Endodermal cell (in vitro differentiated cells): ENCODE data around the gene SUFU. TPM values are rescaled to one million over a fixed set of nuclear protein-coding genes. Genes with fewer than 3 reads are reported as not detected.
A peak's percentile ranks its signal among the peaks of the same experiment; 100 is the strongest.

Source experiments
- DNase-seq: peaks from one replicate; pipeline ENCODE4 v3.0.0-alpha.2; 2017
- H3K27ac ChIP-seq: 2 replicates; pipeline ENCODE4 v1.5.1; 2013; ENCODE audit warnings: mild to moderate bottlenecking, low read depth, low read length, moderate library complexity
- H3K27me3 ChIP-seq: 2 replicates; pipeline ENCODE4 v1.6.1; 2013; ENCODE audit warnings: mild to moderate bottlenecking, low read length, moderate library complexity; ENCODE audit not compliant: insufficient read depth, control insufficient read depth, poor library complexity, severe bottlenecking
- H3K36me3 ChIP-seq: 2 replicates; pipeline ENCODE4 v1.7.0; 2013; ENCODE audit warnings: mild to moderate bottlenecking, low read length, moderate library complexity; ENCODE audit not compliant: control insufficient read depth, insufficient read depth
- H3K4me1 ChIP-seq: one replicate; pipeline ENCODE4 v1.7.0; 2013; ENCODE audit warnings: low read length; ENCODE audit not compliant: control insufficient read depth, insufficient read depth
- H3K4me3 ChIP-seq: 2 replicates; pipeline ENCODE4 v1.5.1; 2013; ENCODE audit warnings: mild to moderate bottlenecking, low read length, moderate library complexity
- H3K9ac ChIP-seq: 2 replicates; pipeline ENCODE4 v1.6.1; 2013; ENCODE audit warnings: mild to moderate bottlenecking, low read length, moderate library complexity; ENCODE audit not compliant: poor library complexity, severe bottlenecking; ENCODE audit errors: extremely low read depth
- H3K9me3 ChIP-seq: 2 replicates; pipeline ENCODE4 v1.6.1; 2013; ENCODE audit warnings: mild to moderate bottlenecking, low read length, moderate library complexity; ENCODE audit not compliant: control insufficient read depth
- H3K27ac Mint-ChIP-seq: 2 replicates; pipeline ENCODE4 v1.8.0; 2020; ENCODE audit warnings: mixed read lengths
- H3K27me3 Mint-ChIP-seq: 2 replicates; pipeline ENCODE4 v1.8.0; 2021; ENCODE audit warnings: mild to moderate bottlenecking, mixed read lengths; ENCODE audit not compliant: insufficient read depth
- H3K36me3 Mint-ChIP-seq: 2 replicates; pipeline ENCODE4 v1.8.0; 2020; ENCODE audit warnings: low read depth, mixed read lengths
- H3K4me1 Mint-ChIP-seq: 2 replicates; pipeline ENCODE4 v1.8.0; 2020; ENCODE audit warnings: mixed read lengths
- H3K4me3 Mint-ChIP-seq: 2 replicates; pipeline ENCODE4 v1.8.0; 2020; ENCODE audit warnings: mild to moderate bottlenecking, moderate library complexity, mixed read lengths
- H3K9me3 Mint-ChIP-seq: 2 replicates; pipeline ENCODE4 v1.8.0; 2020; ENCODE audit warnings: mild to moderate bottlenecking, mixed read lengths
- WGBS, 2 experiments: methylation state at CpG; one replicate each; pipeline versions ENCODE4 v1.1.5 to v1.1.7; 2013; ENCODE audit warnings: missing lambda C conversion rate in 2 of 2, mixed read lengths in 1 of 2; ENCODE audit not compliant: insufficient coverage in 1 of 2, insufficient read length in 1 of 2; 5-methylcytosine and 5-hydroxymethylcytosine counted together
- total RNA-seq, 2 donors: library from RNA; stranded (reverse); fragmentation: NEBNext Ultra II Directional in 1 of 2; extraction: Animal tissue kit (Norgen Biotek cat#: 25700) in 1 of 2; gene quantifications; 2 replicates in 1 of 2; 3 replicates in 1 of 2; pipeline ENCODE4 v1.2.1, GENCODE V29; 2021
- TF ChIP-seq, protein P1 (sequence below): fragments of 200-600 bp; sonication (generic); conservative IDR thresholded peaks from 2 replicates; pipeline ENCODE4 v1.5.0; 2021; ENCODE audit warnings: antibody characterized with exemption, mild to moderate bottlenecking

Gene SUFU
- total RNA-seq, 2 donors from 2014 or later: 19.1 to 20.6 TPM

DNA sequence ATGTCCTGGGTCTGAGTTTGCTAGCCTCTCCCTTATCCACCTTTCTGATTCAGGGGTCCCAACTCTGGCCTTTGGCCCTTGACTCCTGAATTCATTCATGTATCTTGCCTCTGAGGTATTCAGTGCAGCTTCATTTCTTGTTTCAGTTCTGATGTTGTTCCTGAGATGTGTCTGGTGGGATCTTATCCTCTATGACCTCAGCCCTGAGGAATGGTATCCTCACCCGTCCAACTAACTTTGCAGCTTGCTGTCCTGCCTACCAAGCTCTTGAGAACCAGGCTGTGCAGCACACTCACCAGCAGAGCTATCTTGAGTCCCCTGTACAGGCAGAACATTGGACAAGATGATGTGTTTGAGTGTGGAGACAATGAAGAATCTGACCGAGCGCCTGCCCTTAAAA, 13.8 kb downstream of the SUFU start:
- peaks cover 33% of the 10 kb centered on the region for H3K36me3 Mint-ChIP-seq

DNA sequence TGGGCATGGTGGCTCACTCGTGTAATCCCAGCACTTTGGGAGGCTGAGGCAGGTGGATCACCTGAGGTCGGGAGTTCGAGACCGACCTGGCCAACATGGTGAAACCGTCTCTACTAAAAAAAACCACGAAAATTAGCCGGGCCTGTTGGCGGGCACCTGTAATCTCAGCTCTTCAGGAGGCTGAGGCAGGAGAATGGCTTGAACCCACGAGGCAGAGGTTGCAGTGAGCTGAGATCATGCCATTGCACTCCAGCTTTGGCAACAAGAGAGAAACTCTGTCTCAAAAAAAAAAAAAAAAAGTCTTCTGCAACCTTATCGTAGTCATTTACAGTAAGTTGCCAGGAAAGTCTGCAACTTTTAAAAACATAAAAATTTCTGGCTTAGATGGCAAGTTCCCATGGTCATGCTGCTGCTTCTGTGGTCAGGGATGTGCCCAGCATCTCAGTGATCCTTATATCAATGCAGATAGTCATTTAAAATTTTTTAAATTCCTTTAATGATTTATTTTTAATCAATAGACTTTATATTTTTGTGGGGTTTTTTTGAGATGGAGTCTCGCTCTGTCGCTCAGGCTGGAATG, 15.6 kb downstream of the SUFU start:
- H3K4me1 ChIP-seq: no peaks in the 10 kb centered on the region
- H3K27me3 Mint-ChIP-seq: no peaks in the 10 kb centered on the region
- DNase-seq: no peak
- no peak overlapping the region for H3K4me3 Mint-ChIP-seq
- no peak overlapping the region for H3K27ac ChIP-seq
- WGBS, 2 experiments: 95 to 98% methylated on average over 12 of the region's 12 CpGs
- H3K27ac Mint-ChIP-seq: no peak overlapping the region
- H3K9ac ChIP-seq: no peak overlapping the region
- TF ChIP-seq, protein P1, sequence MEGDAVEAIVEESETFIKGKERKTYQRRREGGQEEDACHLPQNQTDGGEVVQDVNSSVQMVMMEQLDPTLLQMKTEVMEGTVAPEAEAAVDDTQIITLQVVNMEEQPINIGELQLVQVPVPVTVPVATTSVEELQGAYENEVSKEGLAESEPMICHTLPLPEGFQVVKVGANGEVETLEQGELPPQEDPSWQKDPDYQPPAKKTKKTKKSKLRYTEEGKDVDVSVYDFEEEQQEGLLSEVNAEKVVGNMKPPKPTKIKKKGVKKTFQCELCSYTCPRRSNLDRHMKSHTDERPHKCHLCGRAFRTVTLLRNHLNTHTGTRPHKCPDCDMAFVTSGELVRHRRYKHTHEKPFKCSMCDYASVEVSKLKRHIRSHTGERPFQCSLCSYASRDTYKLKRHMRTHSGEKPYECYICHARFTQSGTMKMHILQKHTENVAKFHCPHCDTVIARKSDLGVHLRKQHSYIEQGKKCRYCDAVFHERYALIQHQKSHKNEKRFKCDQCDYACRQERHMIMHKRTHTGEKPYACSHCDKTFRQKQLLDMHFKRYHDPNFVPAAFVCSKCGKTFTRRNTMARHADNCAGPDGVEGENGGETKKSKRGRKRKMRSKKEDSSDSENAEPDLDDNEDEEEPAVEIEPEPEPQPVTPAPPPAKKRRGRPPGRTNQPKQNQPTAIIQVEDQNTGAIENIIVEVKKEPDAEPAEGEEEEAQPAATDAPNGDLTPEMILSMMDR: no peak
- H3K36me3 Mint-ChIP-seq: peaks cover 25% of the 10 kb centered on the region
- peaks cover 18% of the 10 kb centered on the region for H3K36me3 ChIP-seq
- no peak overlapping the region for H3K4me3 ChIP-seq
- no peaks in the 10 kb centered on the region for H3K9me3 ChIP-seq
- no peaks in the 10 kb centered on the region for H3K27me3 ChIP-seq
- H3K4me1 Mint-ChIP-seq: no peaks in the 10 kb centered on the region
- no peaks in the 10 kb centered on the region for H3K9me3 Mint-ChIP-seq

More for the DNA sequence above, 13.8 kb downstream of the SUFU start:
- Mint-ChIP-seq H3K27me3 (no peaks in the 10 kb centered on the region), H3K9me3 (no peaks in the 10 kb centered on the region), H3K27ac (peak overlapping the region; percentile 0), H3K4me3 (no peak overlapping the region), H3K4me1 (no peaks in the 10 kb centered on the region)
- Histone ChIP-seq H3K27ac (no peak overlapping the region), H3K36me3 (peaks cover 33% of the 10 kb centered on the region), H3K4me3 (no peak overlapping the region), H3K27me3 (no peaks in the 10 kb centered on the region), H3K9me3 (no peaks in the 10 kb centered on the region), H3K9ac (no peak overlapping the region), H3K4me1 (no peaks in the 10 kb centered on the region)
- no peak for DNase-seq
- 92 to 100% methylated on average over 1 to 3 of the region's 3 CpGs for WGBS, 2 experiments
- TF ChIP-seq, protein P1: no peak

DNA sequence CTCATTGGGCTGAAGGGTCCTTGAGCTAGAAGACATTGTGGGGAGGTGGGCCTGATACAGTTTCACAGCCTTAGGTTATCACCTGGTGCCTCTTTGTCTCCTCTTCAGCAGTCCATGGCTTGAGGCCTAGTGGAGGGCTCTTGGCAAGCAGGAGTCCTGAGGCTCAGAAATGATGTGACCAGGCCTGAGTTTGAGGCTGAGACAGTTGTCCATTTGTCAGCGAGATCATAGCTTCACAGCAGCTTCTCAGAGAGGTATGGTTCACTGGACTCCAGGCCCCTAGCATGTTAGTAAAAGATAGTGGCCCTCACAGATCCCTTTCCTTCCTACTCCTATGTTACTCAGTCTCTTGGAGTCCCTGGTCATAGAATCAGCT, 19.1 kb downstream of the SUFU start:
- H3K27ac Mint-ChIP-seq: no peak overlapping the region
- WGBS, 2 experiments: 94 to 100% methylated on average over 1 of the region's 1 CpG

More for the DNA sequence above, 19.1 kb downstream of the SUFU start:
- Mint-ChIP-seq H3K9me3 (no peaks in the 10 kb centered on the region), H3K4me3 (no peak overlapping the region), H3K4me1 (no peaks in the 10 kb centered on the region), H3K27me3 (no peaks in the 10 kb centered on the region), H3K36me3 (peaks cover 15% of the 10 kb centered on the region)
- Histone ChIP-seq H3K9ac (no peak overlapping the region), H3K36me3 (peaks cover 4% of the 10 kb centered on the region), H3K4me1 (no peaks in the 10 kb centered on the region), H3K27me3 (no peaks in the 10 kb centered on the region), H3K4me3 (no peak overlapping the region), H3K27ac (no peak overlapping the region), H3K9me3 (no peaks in the 10 kb centered on the region)
- TF ChIP-seq, protein P1: no peak
- no peak for DNase-seq
